Calu3 (cell line): Measurements from ENCODE around the gene MAEA. TPM values are rescaled to one million over a fixed set of nuclear protein-coding genes. Genes with fewer than 3 reads are reported as not detected.
"Not testable (repeated sequence)": the region's sequence is repeated elsewhere in the genome, so short reads cannot be mapped to it uniquely, and the experiment has no call there.

Experiments used
- BruUV-seq: library from RNA; stranded (reverse); fragments of 400-500 nt; replicated peaks from 2 replicates; lab custom pipeline; 2021; lab: Mats Ljungman, UMichigan
- CTCF ChIA-PET: fragments of 300-600 bp; sonication (Branson Sonifier 250); formaldehyde crosslinking; loops from one replicate; lab custom pipeline; 2022; ENCODE audit warnings: antibody characterized with exemption; lab: Charles Lee
- DNase-seq: peaks from one replicate; pipeline ENCODE4 v3.0.0; 2022
- H3K27ac Mint-ChIP-seq: one replicate; pipeline ENCODE4 v1.8.0; 2022; ENCODE audit warnings: mixed read lengths; ENCODE audit not compliant: unreplicated experiment
- H3K27me3 Mint-ChIP-seq: one replicate; pipeline ENCODE4 v1.8.0; 2022; ENCODE audit warnings: mixed read lengths; ENCODE audit not compliant: unreplicated experiment
- H3K36me3 Mint-ChIP-seq: one replicate; pipeline ENCODE4 v1.8.0; 2022; ENCODE audit warnings: mild to moderate bottlenecking, moderate library complexity, mixed read lengths; ENCODE audit not compliant: insufficient read depth, unreplicated experiment
- H3K4me1 Mint-ChIP-seq: one replicate; pipeline ENCODE4 v1.8.0; 2022; ENCODE audit warnings: mild to moderate bottlenecking, low read depth, mixed read lengths; ENCODE audit not compliant: unreplicated experiment
- H3K4me3 Mint-ChIP-seq: one replicate; pipeline ENCODE4 v1.8.0; 2022; ENCODE audit warnings: mild to moderate bottlenecking, low read depth, moderate library complexity, mixed read lengths; ENCODE audit not compliant: unreplicated experiment
- H3K9me3 Mint-ChIP-seq: one replicate; pipeline ENCODE4 v1.8.0; 2022; ENCODE audit warnings: low read depth, mixed read lengths; ENCODE audit not compliant: unreplicated experiment
- CTCF ChIP-seq: fragments of 200-600 bp; IDR thresholded peaks from one replicate; pipeline ENCODE4 v1.8.0; 2022; ENCODE audit warnings: antibody characterized with exemption; ENCODE audit not compliant: unreplicated experiment
- intact Hi-C: fragments of 100-400 bp; cut with micrococcal nuclease; formaldehyde crosslinking; loops from one replicate; pipeline ENCODE4 v1.10.0; 2022; ENCODE audit not compliant: unreplicated experiment
- total RNA-seq: library from RNA; stranded (reverse); gene quantifications from 2 replicates; pipeline ENCODE4 v1.2.3, GENCODE V29; 2022

Gene MAEA
- total RNA-seq, 1 experiment from 2014 or later = 59.0 TPM

GRCh38 chr4:1290165-1290977 is 680 bp downstream of the MAEA start:
- DNase-seq = peak; percentile 44
- Mint-ChIP-seq H3K9me3 (peaks cover 3% of the 10 kb centered on the region), H3K4me1 (peaks cover 13% of the 10 kb centered on the region), H3K4me3 (peak overlapping the region; percentile 88), H3K27me3 (no peaks in the 10 kb centered on the region), H3K27ac (peak overlapping the region; percentile 70), H3K36me3 (peaks cover 38% of the 10 kb centered on the region)
- CTCF ChIA-PET = interaction anchor here (0.9 to 1.0 kb wide), 2 partner anchors 22 to 39 kb away, joined by 3 to 5 read pairs; no protein-coding TSS in a partner anchor
- TSS peak; percentile 65 for BruUV-seq
- no peak for TF ChIP-seq CTCF
- intact Hi-C loops = no loop called here

- BruUV-seq = no TSS peak
- peak overlapping the region; percentile 88 for H3K4me3 Mint-ChIP-seq
- CTCF ChIA-PET = interaction anchor here (0.7 to 1.0 kb wide), 2 partner anchors 39 to 103 kb away, joined by 3 to 5 read pairs; no protein-coding TSS in a partner anchor
- peaks cover 13% of the 10 kb centered on the region for H3K4me1 Mint-ChIP-seq
- intact Hi-C loops = no loop called here
- no peak for DNase-seq
- no peak for TF ChIP-seq CTCF
- no peak overlapping the region for H3K27ac Mint-ChIP-seq
- peaks cover 2% of the 10 kb centered on the region for H3K9me3 Mint-ChIP-seq
- H3K27me3 Mint-ChIP-seq = no peaks in the 10 kb centered on the region
- peaks cover 38% of the 10 kb centered on the region for H3K36me3 Mint-ChIP-seq
These were observed 1.4 kb downstream of the MAEA start for GRCh38 chr4:1291091-1291490.

- intact Hi-C loops = no loop called here
- H3K4me3 Mint-ChIP-seq = peak overlapping the region; percentile 88
These were observed 2.5 kb downstream of the MAEA start for GRCh38 chr4:1291996-1292702.

DNA sequence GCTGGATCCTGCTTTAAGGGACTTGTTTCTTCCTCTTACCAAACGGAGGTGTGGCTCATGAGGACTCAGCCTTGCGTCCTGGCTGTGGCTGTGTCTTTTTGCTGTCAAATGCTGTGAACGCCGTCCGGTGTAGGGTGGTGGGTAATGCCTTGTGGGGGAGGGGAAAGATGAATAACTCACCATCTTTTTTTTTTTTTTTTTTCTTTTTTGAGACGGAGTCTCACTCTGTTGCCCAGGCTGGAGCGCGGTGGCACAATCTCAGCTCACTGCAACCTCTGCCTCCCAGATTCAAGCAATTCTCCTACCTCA is 3.0 kb downstream of the MAEA start:
- H3K27ac Mint-ChIP-seq, H3K9me3 Mint-ChIP-seq, CTCF ChIA-PET, BruUV-seq, H3K27me3 Mint-ChIP-seq, DNase-seq, intact Hi-C loops, H3K4me3 Mint-ChIP-seq: not testable (repeated sequence)
- Mint-ChIP-seq H3K4me1 (peaks cover 13% of the 10 kb centered on the region), H3K36me3 (peaks cover 47% of the 10 kb centered on the region)

More at GRCh38 chr4:1291996-1292702, 2.5 kb downstream of the MAEA start:
- Mint-ChIP-seq H3K9me3 (no peaks in the 10 kb centered on the region), H3K27ac (no peak overlapping the region), H3K36me3 (peaks cover 47% of the 10 kb centered on the region), H3K4me1 (peaks cover 13% of the 10 kb centered on the region), H3K27me3 (no peaks in the 10 kb centered on the region)
- no TSS peak for BruUV-seq
- CTCF ChIA-PET = interaction anchor here (0.7 kb wide), 1 partner anchor 102 kb away, joined by 3 read pairs; no protein-coding TSS in a partner anchor
- no peak for TF ChIP-seq CTCF
- no peak for DNase-seq
